Hepatocyte (in vitro differentiated cells): ENCODE data around the gene ATXN2. TPM values are rescaled to one million over a fixed set of nuclear protein-coding genes. Genes with fewer than 3 reads are reported as not detected.

Experiments used
- DNase-seq: peaks from one replicate; pipeline ENCODE4 v3.0.0-alpha.2; 2016; ENCODE audit warnings: low spot score
- H2AFZ ChIP-seq: fragments of 200-600 bp; sonication (generic); 2 replicates; pipeline ENCODE4 v1.6.0; 2016; ENCODE audit warnings: antibody characterized with exemption, mild to moderate bottlenecking
- H3K27ac ChIP-seq: fragments of 200-600 bp; sonication (generic); 2 replicates; pipeline ENCODE4 v1.5.1; 2016; ENCODE audit warnings: mild to moderate bottlenecking
- H3K27me3 ChIP-seq: fragments of 200-600 bp; sonication (generic); 2 replicates; pipeline ENCODE4 v1.6.1; 2016
- H3K36me3 ChIP-seq: fragments of 200-600 bp; sonication (generic); replicated peaks from 2 replicates; pipeline ENCODE4 v1.5.1; 2016; ENCODE audit warnings: low read depth; ENCODE audit not compliant: insufficient read depth
- H3K4me1 ChIP-seq: fragments of 200-600 bp; sonication (generic); 2 replicates; pipeline ENCODE4 v1.5.1; 2016; ENCODE audit warnings: mild to moderate bottlenecking, moderate library complexity; ENCODE audit not compliant: insufficient read depth
- H3K4me2 ChIP-seq: fragments of 200-600 bp; sonication (generic); 2 replicates; pipeline ENCODE4 v1.6.0; 2016
- H3K4me3 ChIP-seq: fragments of 200-600 bp; sonication (generic); 2 replicates; pipeline ENCODE4 v1.5.1; 2016; ENCODE audit warnings: mild to moderate bottlenecking
- H3K79me2 ChIP-seq: fragments of 200-600 bp; sonication (generic); 2 replicates; pipeline ENCODE4 v1.6.0; 2017; ENCODE audit warnings: mild to moderate bottlenecking
- H3K9me2 ChIP-seq: fragments of 200-600 bp; sonication (generic); replicated peaks from 2 replicates; pipeline ENCODE4 v1.6.0; 2017; ENCODE audit warnings: mild to moderate bottlenecking; ENCODE audit not compliant: insufficient read depth
- H3K9me3 ChIP-seq: fragments of 200-600 bp; sonication (generic); 2 replicates; pipeline ENCODE4 v1.5.1; 2016; ENCODE audit warnings: low read depth, mild to moderate bottlenecking
- H4K20me1 ChIP-seq: fragments of 200-600 bp; sonication (generic); 2 replicates; pipeline ENCODE4 v1.6.0; 2016; ENCODE audit warnings: mild to moderate bottlenecking; ENCODE audit not compliant: insufficient read depth, poor library complexity, severe bottlenecking
- EZH2 ChIP-seq: fragments of 200-600 bp; sonication (generic); IDR thresholded peaks from 2 replicates; pipeline ENCODE4 v1.6.1; 2016; ENCODE audit warnings: antibody characterized with exemption, mild to moderate bottlenecking, borderline replicate concordance
- EZH2phosphoT487 ChIP-seq: fragments of 200-600 bp; sonication (generic); IDR thresholded peaks from one replicate; pipeline ENCODE4 v1.6.1; 2018; ENCODE audit warnings: antibody characterized with exemption, mild to moderate bottlenecking, low read depth, moderate library complexity; ENCODE audit not compliant: unreplicated experiment, severe bottlenecking
- WGBS: methylation state at CpG from one replicate; pipeline ENCODE4 v1.1.6; 2016; ENCODE audit warnings: low lambda C conversion rate; ENCODE audit errors: missing lambda C conversion rate; 5-methylcytosine and 5-hydroxymethylcytosine counted together
- polyA plus RNA-seq: library from polyadenylated mRNA; unstranded; fragments of >200 nt; fragmentation: Nextera tagmentation; extraction: Ambion mirVana; gene quantifications from 2 replicates; pipeline ENCODE4 v1.2.1, GENCODE V29; 2016
- total RNA-seq: library from RNA; depleted of rRNA; stranded (reverse); fragments of >200 nt; gene quantifications from 2 replicates; pipeline ENCODE4 v1.2.3, GENCODE V29; 2014
- TF ChIP-seq, protein P1 (sequence below): fragments of 200-600 bp; sonication (generic); IDR thresholded peaks from 2 replicates; pipeline ENCODE4 v1.5.1; 2016; ENCODE audit warnings: antibody characterized with exemption, mild to moderate bottlenecking; ENCODE audit not compliant: poor library complexity

Gene ATXN2
- total and polyA plus RNA-seq, 2 experiments from 2014 or later = 36.9 to 47.9 TPM

GRCh38 chr12:111600205-111600642 lies 1.1 kb upstream of the ATXN2 start:
- peak overlapping the region; percentile 21 for H2AFZ ChIP-seq
- DNase-seq = no peak

GRCh38 chr12:111599453-111600204 lies 514 bp upstream of the ATXN2 start:
- peak overlapping the region; percentile 94 for H3K4me3 ChIP-seq
- no peaks in the 10 kb centered on the region for H3K36me3 ChIP-seq
- H3K4me2 ChIP-seq = peak overlapping the region; percentile 86
- peak overlapping the region; percentile 96 for H3K27ac ChIP-seq
- peak; percentile 94 for DNase-seq
- no peaks in the 10 kb centered on the region for H3K27me3 ChIP-seq
- TF ChIP-seq EZH2phosphoT487 (no peak), EZH2 (no peak)
- TF ChIP-seq, protein P1, sequence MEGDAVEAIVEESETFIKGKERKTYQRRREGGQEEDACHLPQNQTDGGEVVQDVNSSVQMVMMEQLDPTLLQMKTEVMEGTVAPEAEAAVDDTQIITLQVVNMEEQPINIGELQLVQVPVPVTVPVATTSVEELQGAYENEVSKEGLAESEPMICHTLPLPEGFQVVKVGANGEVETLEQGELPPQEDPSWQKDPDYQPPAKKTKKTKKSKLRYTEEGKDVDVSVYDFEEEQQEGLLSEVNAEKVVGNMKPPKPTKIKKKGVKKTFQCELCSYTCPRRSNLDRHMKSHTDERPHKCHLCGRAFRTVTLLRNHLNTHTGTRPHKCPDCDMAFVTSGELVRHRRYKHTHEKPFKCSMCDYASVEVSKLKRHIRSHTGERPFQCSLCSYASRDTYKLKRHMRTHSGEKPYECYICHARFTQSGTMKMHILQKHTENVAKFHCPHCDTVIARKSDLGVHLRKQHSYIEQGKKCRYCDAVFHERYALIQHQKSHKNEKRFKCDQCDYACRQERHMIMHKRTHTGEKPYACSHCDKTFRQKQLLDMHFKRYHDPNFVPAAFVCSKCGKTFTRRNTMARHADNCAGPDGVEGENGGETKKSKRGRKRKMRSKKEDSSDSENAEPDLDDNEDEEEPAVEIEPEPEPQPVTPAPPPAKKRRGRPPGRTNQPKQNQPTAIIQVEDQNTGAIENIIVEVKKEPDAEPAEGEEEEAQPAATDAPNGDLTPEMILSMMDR = no peak
- H2AFZ ChIP-seq = peak overlapping the region; percentile 21
- 2% methylated on average over 39 of the region's 56 CpGs for WGBS
- H4K20me1 ChIP-seq = peaks cover 32% of the 10 kb centered on the region
- H3K9me3 ChIP-seq = no peaks in the 10 kb centered on the region
- H3K9me2 ChIP-seq = no peaks in the 10 kb centered on the region
- H3K4me1 ChIP-seq = peaks cover 25% of the 10 kb centered on the region
- H3K79me2 ChIP-seq = peaks cover 58% of the 10 kb centered on the region

More at GRCh38 chr12:111600205-111600642, 1.1 kb upstream of the ATXN2 start:
- H3K27me3 ChIP-seq = no peaks in the 10 kb centered on the region
- H3K9me3 ChIP-seq = no peaks in the 10 kb centered on the region
- peaks cover 26% of the 10 kb centered on the region for H4K20me1 ChIP-seq
- H3K4me2 ChIP-seq = peak overlapping the region; percentile 86
- H3K79me2 ChIP-seq = peaks cover 52% of the 10 kb centered on the region
- 11% methylated on average over 5 of the region's 5 CpGs for WGBS
- H3K9me2 ChIP-seq = no peaks in the 10 kb centered on the region
- no peak for TF ChIP-seq EZH2phosphoT487
- TF ChIP-seq, protein P1 = no peak
- no peak for TF ChIP-seq EZH2
- H3K4me3 ChIP-seq = peak overlapping the region; percentile 94
- H3K36me3 ChIP-seq = no peaks in the 10 kb centered on the region
- peaks cover 19% of the 10 kb centered on the region for H3K4me1 ChIP-seq
- peak overlapping the region; percentile 96 for H3K27ac ChIP-seq

DNA sequence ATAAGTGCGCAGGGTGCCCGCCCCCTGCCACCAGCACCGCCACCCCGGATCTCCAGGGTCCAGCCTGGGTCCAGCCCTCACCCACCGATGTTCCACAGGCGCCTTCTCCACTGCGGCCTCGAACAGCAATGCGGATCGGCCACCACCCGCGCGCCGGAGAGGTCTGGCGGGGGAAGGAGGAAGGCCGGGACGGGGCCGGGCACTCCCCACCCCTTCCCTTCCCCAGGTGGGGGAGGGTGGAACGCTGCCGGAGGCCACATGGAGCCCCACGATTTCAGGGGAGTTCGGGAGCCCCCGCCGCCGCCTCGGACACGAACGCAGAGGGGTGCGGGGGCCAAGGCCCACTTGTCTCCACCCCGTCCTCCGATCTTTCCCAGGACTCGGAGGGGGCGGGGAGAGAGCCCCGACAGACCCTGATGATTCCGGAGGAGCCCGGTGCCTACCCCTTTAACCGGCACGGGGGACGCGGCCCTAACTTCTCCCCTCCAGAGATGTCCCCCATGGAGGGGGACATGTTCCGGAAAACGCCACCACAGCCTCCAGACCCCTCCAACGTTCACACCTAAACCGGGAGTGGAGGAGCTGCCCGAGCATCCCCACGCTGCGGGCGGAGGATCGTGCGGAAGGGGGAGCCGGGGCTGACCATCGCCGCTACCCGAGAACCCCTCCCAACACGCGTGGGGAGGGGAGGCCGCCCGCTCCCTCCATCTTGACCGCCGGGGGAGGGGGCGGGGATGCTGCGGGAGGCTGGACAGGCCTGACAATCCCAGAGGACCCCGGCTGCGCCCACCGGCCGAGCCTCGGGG lies 1.1 kb downstream of the ATXN2 start:
- DNase-seq = peak; percentile 63
- under 1% methylated on average over 46 of the region's 67 CpGs for WGBS
- no peaks in the 10 kb centered on the region for H3K36me3 ChIP-seq
- H3K4me3 ChIP-seq = peak overlapping the region; percentile 94
- H3K27me3 ChIP-seq = no peaks in the 10 kb centered on the region
- no peaks in the 10 kb centered on the region for H3K9me2 ChIP-seq
- H3K79me2 ChIP-seq = peaks cover 74% of the 10 kb centered on the region
- H4K20me1 ChIP-seq = peaks cover 48% of the 10 kb centered on the region
- H3K9me3 ChIP-seq = no peaks in the 10 kb centered on the region
- TF ChIP-seq, protein P1 = no peak
- no peak for TF ChIP-seq EZH2phosphoT487
- TF ChIP-seq EZH2 = no peak
- H3K4me1 ChIP-seq = peaks cover 35% of the 10 kb centered on the region
- peak overlapping the region; percentile 57 for H2AFZ ChIP-seq
- H3K4me2 ChIP-seq = peak overlapping the region; percentile 86
- peak overlapping the region; percentile 96 for H3K27ac ChIP-seq
